ENCODE data around the gene GGT6. TPM values are rescaled to one million over a fixed set of nuclear protein-coding genes. Genes with fewer than 3 reads are reported as not detected.

GGT6 gene
- total and polyA plus RNA-seq, 3 donors from 2014 or later = 2.5 to 5.9 (median 3.8) TPM

DNA sequence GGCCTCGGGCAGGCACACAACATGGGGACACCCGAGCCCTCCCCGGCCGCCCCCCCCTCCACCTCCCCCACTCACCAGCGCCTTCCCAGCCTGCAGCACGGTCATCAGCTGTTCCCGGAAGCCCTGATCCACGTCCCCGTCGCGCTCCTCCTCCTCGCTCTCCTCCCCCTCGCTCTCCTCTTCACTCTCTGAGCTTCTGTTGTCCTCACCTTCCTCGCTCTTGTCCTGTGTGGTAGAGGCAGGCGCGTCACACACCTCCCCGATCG, 15.5 kb downstream of the GGT6 start:
- 74 to 76% methylated on average over 9 to 16 of the region's 18 CpGs for WGBS, 2 donors
- Histone ChIP-seq H3K4me1 (peaks cover 5% of the 10 kb centered on the region), H3K27ac (no peak overlapping the region), H3K27me3 (no peaks in the 10 kb centered on the region), H3K4me3 (no peak overlapping the region), H3K36me3 (ENCODE audit: low read depth, missing control alignments) (no peaks in the 10 kb centered on the region), H3K9me3 (no peaks in the 10 kb centered on the region)
- intact Hi-C loops (cut with DNase I; ENCODE audit: low total_unique reads) = no loop called here
- TF ChIP-seq, protein P1, sequence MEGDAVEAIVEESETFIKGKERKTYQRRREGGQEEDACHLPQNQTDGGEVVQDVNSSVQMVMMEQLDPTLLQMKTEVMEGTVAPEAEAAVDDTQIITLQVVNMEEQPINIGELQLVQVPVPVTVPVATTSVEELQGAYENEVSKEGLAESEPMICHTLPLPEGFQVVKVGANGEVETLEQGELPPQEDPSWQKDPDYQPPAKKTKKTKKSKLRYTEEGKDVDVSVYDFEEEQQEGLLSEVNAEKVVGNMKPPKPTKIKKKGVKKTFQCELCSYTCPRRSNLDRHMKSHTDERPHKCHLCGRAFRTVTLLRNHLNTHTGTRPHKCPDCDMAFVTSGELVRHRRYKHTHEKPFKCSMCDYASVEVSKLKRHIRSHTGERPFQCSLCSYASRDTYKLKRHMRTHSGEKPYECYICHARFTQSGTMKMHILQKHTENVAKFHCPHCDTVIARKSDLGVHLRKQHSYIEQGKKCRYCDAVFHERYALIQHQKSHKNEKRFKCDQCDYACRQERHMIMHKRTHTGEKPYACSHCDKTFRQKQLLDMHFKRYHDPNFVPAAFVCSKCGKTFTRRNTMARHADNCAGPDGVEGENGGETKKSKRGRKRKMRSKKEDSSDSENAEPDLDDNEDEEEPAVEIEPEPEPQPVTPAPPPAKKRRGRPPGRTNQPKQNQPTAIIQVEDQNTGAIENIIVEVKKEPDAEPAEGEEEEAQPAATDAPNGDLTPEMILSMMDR (IDR thresholded peaks at IDR 0.05) = no peak
- no peak for TF ChIP-seq POLR2A (IDR thresholded peaks at IDR 0.05)
- DNase-seq = peak; percentile 51

DNA sequence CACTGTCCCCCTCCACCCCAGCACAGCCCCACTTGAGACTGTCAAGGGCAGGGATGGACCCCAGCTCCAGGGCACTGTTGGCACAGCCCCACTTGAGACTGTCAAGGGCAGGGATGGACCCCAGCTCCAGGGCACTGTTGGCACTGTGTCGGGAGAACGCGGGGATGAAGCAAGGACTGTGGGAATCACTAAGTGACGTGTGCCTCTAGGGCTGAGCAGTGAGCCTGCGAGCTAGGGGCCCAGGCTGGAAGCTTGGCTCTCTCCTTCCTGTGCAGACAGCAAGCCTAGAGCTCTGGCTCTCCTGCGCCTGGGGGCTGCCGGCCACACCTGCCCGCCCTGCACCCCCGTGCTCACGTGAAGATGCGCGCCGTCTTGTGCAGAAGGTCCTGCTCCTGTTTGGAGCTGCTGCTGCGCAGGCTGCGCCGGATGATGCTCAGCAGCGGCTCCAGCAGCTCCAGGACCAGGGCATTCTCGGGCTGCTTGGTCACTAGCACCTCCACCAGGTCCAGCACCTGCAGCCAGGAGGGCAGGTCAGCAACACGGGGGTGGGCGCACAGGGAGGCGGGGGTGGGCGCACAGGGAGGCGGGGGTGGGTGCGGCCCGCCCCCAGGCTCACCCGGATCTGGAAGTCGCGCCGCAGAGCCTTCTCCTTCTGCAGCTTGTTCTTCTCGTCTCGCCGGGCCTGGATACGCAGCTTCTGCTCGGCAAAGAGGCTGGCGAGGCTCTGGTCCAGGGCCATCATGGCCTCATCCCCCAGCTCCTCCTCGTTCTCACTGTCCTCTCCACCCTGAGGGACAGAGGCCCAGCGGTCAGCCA, 16.0 kb downstream of the GGT6 start:
- no peak overlapping the region for H3K4me3 ChIP-seq
- H3K36me3 ChIP-seq (ENCODE audit: low read depth, missing control alignments) = no peaks in the 10 kb centered on the region
- no peaks in the 10 kb centered on the region for H3K27me3 ChIP-seq
- H3K27ac ChIP-seq = no peak overlapping the region
- TF ChIP-seq, protein P1 (IDR thresholded peaks at IDR 0.05) = no peak
- no peak for TF ChIP-seq POLR2A (IDR thresholded peaks at IDR 0.05)
- intact Hi-C loops (cut with DNase I; ENCODE audit: low total_unique reads) = no loop called here
- DNase-seq = no peak
- peaks cover 5% of the 10 kb centered on the region for H3K4me1 ChIP-seq
- 74 to 91% methylated on average over 7 to 27 of the region's 37 CpGs for WGBS, 2 donors
- no peaks in the 10 kb centered on the region for H3K9me3 ChIP-seq

DNA sequence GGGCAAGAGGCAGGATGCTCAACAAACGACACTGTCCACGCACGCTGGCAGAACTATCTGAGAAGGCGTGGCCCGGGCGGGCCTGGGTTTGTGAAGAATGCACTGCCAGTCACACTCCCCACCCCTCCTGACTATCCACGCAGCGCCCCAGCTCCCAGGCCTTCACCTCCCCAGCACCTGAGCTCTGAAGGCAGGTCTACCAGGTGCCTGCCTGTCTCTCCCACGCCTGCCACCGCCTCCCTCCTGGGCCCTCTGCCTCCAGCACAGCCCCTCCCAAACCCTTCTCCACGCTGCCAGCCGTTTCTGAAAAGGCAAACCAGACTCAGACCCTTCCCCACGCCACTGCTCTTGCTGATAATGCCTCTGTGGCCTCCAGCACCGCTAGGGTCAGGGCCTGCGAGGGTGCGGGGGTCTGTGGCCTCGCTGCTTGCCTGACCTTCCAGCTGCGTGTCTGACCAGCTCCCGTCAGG, 16.8 kb downstream of the GGT6 start:
- DNase-seq = no peak
- Histone ChIP-seq H3K36me3 (ENCODE audit: low read depth, missing control alignments) (no peaks in the 10 kb centered on the region), H3K9me3 (no peaks in the 10 kb centered on the region), H3K4me3 (no peak overlapping the region), H3K4me1 (peaks cover 6% of the 10 kb centered on the region), H3K27ac (no peak overlapping the region), H3K27me3 (no peaks in the 10 kb centered on the region)
- TF ChIP-seq, protein P1 (IDR thresholded peaks at IDR 0.05) = no peak
- no peak for TF ChIP-seq POLR2A (IDR thresholded peaks at IDR 0.05)
- WGBS, 2 donors = 74 to 85% methylated on average over 19 of the region's 19 CpGs
- intact Hi-C loops (cut with DNase I; ENCODE audit: low total_unique reads) = no loop called here

DNA sequence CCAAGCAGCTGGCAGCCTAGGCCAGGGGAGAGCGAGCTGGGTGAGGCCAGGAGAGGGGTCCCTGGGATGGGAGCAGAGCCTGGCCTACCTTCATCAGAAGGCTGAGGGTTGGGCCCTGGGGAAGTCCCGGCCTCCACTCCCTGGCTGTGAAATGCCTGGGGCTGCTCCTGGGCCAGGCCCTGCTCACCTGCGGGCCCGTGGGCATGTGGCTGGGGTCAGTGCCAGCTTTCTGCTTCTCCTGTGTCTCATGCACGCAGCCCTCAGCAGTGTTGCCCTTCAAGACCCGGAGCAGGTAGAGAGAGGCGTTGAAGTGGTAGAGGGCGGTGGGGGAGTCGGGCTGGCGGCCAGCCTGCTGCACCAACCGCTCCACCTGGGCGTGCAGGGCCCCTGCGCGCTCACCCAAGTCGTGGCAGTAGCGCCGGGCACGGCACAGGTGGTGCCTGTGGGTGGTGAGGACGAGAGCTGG, 17.6 kb downstream of the GGT6 start:
- Histone ChIP-seq H3K27me3 (no peaks in the 10 kb centered on the region), H3K9me3 (no peaks in the 10 kb centered on the region), H3K4me3 (no peak overlapping the region), H3K4me1 (peaks cover 14% of the 10 kb centered on the region), H3K36me3 (ENCODE audit: low read depth, missing control alignments) (no peaks in the 10 kb centered on the region), H3K27ac (no peak overlapping the region)
- TF ChIP-seq, protein P1 (IDR thresholded peaks at IDR 0.05) = no peak
- TF ChIP-seq POLR2A (IDR thresholded peaks at IDR 0.05) = no peak
- 92 to 93% methylated on average over 17 to 19 of the region's 19 CpGs for WGBS, 2 donors
- no peak for DNase-seq
- intact Hi-C loops (cut with DNase I; ENCODE audit: low total_unique reads) = no loop called here
